Measurements from ENCODE around the gene ADRA1B. TPM values are rescaled to one million over a fixed set of nuclear protein-coding genes. Genes with fewer than 3 reads are reported as not detected.

Gene ADRA1B
- total RNA-seq, 1 donor from 2014 or later, result 7.1 TPM

- Histone ChIP-seq H3K4me3 (no peak overlapping the region), H3K36me3 (no peaks in the 10 kb centered on the region), H3K9me3 (no peaks in the 10 kb centered on the region), H3K4me1 (peaks cover 14% of the 10 kb centered on the region), H3K27me3 (no peaks in the 10 kb centered on the region), H3K27ac (no peak overlapping the region)
- DNase-seq, result no peak
- intact Hi-C loops (cut with DNase I), result no loop called here
- TF ChIP-seq, protein P1, sequence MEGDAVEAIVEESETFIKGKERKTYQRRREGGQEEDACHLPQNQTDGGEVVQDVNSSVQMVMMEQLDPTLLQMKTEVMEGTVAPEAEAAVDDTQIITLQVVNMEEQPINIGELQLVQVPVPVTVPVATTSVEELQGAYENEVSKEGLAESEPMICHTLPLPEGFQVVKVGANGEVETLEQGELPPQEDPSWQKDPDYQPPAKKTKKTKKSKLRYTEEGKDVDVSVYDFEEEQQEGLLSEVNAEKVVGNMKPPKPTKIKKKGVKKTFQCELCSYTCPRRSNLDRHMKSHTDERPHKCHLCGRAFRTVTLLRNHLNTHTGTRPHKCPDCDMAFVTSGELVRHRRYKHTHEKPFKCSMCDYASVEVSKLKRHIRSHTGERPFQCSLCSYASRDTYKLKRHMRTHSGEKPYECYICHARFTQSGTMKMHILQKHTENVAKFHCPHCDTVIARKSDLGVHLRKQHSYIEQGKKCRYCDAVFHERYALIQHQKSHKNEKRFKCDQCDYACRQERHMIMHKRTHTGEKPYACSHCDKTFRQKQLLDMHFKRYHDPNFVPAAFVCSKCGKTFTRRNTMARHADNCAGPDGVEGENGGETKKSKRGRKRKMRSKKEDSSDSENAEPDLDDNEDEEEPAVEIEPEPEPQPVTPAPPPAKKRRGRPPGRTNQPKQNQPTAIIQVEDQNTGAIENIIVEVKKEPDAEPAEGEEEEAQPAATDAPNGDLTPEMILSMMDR (IDR thresholded peaks at IDR 0.05), result no peak
- no peak for ATAC-seq
Measured at GRCh38 chr5:159907689-159908590, 8.3 kb upstream of the ADRA1B start.

DNA sequence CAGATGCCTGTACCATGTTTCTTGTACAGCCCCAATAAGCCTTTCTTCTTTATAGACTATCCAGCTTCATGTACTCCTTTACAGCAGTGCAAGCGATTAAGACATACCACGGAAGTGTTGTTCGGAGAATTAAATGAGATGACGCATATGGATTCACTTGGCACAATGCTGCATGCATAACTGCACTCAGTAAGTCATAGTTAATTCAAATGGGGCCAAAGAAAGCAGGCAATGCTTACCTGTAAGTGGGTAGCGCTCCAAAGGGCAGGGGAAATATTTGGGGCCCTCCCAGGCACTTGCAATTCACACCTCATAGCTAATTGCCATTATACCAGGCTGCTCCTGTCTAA lies 7.7 kb upstream of the ADRA1B start:
- Histone ChIP-seq H3K4me1 (peaks cover 15% of the 10 kb centered on the region), H3K27ac (no peak overlapping the region), H3K36me3 (no peaks in the 10 kb centered on the region), H3K27me3 (no peaks in the 10 kb centered on the region), H3K9me3 (no peaks in the 10 kb centered on the region), H3K4me3 (no peak overlapping the region)
- intact Hi-C loops (cut with DNase I), result no loop called here
- DNase-seq (no peak), ATAC-seq (no peak)
- TF ChIP-seq, protein P1 (IDR thresholded peaks at IDR 0.05), result no peak

- TF ChIP-seq, protein P1 (IDR thresholded peaks at IDR 0.05), result no peak
- Histone ChIP-seq H3K4me1 (peaks cover 15% of the 10 kb centered on the region), H3K27me3 (no peaks in the 10 kb centered on the region), H3K9me3 (no peaks in the 10 kb centered on the region), H3K36me3 (no peaks in the 10 kb centered on the region), H3K27ac (no peak overlapping the region), H3K4me3 (no peak overlapping the region)
- DNase-seq (no peak), ATAC-seq (no peak)
- intact Hi-C loops (cut with DNase I), result no loop called here
Measured at GRCh38 chr5:159909126-159909525, 7.2 kb upstream of the ADRA1B start.

DNA sequence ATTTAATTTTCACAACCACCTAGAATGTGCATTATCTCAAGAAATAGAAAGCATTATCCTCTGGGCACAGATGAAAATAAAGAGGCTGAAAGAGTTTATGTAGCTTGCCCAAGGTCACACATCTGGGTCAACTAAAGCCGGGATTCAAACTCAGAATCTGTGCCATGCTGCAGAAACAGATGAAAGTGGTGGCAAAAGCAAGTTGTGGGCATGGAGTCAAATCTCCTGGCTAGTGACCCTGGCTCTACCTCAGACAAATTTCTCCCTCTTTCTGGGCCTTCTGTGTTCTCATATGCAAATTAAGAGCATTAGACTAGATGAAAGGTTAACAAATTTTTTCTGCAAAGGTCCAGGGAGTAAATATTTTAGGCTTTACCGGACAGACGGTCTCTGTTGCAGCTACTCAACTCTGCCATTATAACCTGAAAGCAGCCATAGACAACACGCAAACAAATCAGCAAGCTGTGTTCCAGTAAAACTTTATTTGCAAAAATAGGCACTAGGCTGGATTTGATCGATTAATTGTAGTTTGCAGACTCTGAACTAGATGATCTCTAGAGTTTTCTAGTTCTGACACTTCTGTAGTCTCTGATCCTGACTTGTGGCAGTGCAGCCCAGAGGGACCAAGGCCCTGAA lies 6.0 kb upstream of the ADRA1B start:
- Histone ChIP-seq H3K36me3 (no peaks in the 10 kb centered on the region), H3K27me3 (no peaks in the 10 kb centered on the region), H3K4me3 (no peak overlapping the region), H3K4me1 (peaks cover 15% of the 10 kb centered on the region), H3K27ac (no peak overlapping the region), H3K9me3 (no peaks in the 10 kb centered on the region)
- TF ChIP-seq, protein P1 (IDR thresholded peaks at IDR 0.05), result no peak
- no peak for ATAC-seq
- intact Hi-C loops (cut with DNase I), result no loop called here
- DNase-seq, result no peak

- H3K4me1 ChIP-seq, result peaks cover 15% of the 10 kb centered on the region
- TF ChIP-seq, protein P1 (IDR thresholded peaks at IDR 0.05), result no peak
- H3K36me3 ChIP-seq, result no peaks in the 10 kb centered on the region
- no peak overlapping the region for H3K4me3 ChIP-seq
- DNase-seq (no peak), ATAC-seq (no peak)
- no peaks in the 10 kb centered on the region for H3K9me3 ChIP-seq
- intact Hi-C loops (cut with DNase I), result no loop called here
- H3K27me3 ChIP-seq, result no peaks in the 10 kb centered on the region
- H3K27ac ChIP-seq, result no peak overlapping the region
Measured at GRCh38 chr5:159910843-159911229, 5.4 kb upstream of the ADRA1B start.

All from upper lobe of right lung (tissue), 1 donor.